Measurements from ENCODE around the gene SLC30A7.

GRCh38 chr1:100927276-100927675 is 31.4 kb downstream of the SLC30A7 start:
- TF ChIP-seq PATZ1 (CRISPR knock-in tag; IDR thresholded peaks at IDR 0.05; ENCODE audit: borderline replicate concordance), result no peak
- TF ChIP-seq CSRNP3 (CRISPR knock-in tag; IDR thresholded peaks at IDR 0.05), result no peak
- no peak for TF ChIP-seq ZFP3 (CRISPR knock-in tag; IDR thresholded peaks at IDR 0.05)
- no peak for TF ChIP-seq ZNF565 (CRISPR knock-in tag; conservative IDR thresholded peaks at IDR 0.05; ENCODE audit: low read depth)
- no peak for TF ChIP-seq OSR1 (CRISPR knock-in tag; IDR thresholded peaks at IDR 0.05)
- no peak for TF ChIP-seq ESRRG (CRISPR knock-in tag; IDR thresholded peaks at IDR 0.05)
- no peak for TF ChIP-seq CREB5 (CRISPR knock-in tag; IDR thresholded peaks at IDR 0.05; ENCODE audit: low read depth)
- no peak for TF ChIP-seq CSDC2 (CRISPR knock-in tag; IDR thresholded peaks at IDR 0.05)
- no peak for TF ChIP-seq RARB (CRISPR knock-in tag; IDR thresholded peaks at IDR 0.05)
- no peak for TF ChIP-seq ARNTL (CRISPR knock-in tag; IDR thresholded peaks at IDR 0.05; ENCODE audit: borderline replicate concordance, low read depth)
- no peak for TF ChIP-seq ZNF8 (CRISPR knock-in tag; IDR thresholded peaks at IDR 0.05)
- no peak for TF ChIP-seq ZFP30 (CRISPR knock-in tag; IDR thresholded peaks at IDR 0.05)
- TF ChIP-seq ZC3H10 (CRISPR knock-in tag; IDR thresholded peaks at IDR 0.05), result no peak
- TF ChIP-seq SNAI2 (CRISPR knock-in tag; IDR thresholded peaks at IDR 0.05), result no peak
